Measurements from ENCODE around the gene ANGEL2. TPM values are rescaled to one million over a fixed set of nuclear protein-coding genes. Genes with fewer than 3 reads are reported as not detected.
A peak's percentile ranks its signal among the peaks of the same experiment; 100 is the strongest.

Gene ANGEL2
- total and polyA plus RNA-seq, 7 experiments from 2014 or later, result 22.2 to 96.5 (median 63.4) TPM

DNA sequence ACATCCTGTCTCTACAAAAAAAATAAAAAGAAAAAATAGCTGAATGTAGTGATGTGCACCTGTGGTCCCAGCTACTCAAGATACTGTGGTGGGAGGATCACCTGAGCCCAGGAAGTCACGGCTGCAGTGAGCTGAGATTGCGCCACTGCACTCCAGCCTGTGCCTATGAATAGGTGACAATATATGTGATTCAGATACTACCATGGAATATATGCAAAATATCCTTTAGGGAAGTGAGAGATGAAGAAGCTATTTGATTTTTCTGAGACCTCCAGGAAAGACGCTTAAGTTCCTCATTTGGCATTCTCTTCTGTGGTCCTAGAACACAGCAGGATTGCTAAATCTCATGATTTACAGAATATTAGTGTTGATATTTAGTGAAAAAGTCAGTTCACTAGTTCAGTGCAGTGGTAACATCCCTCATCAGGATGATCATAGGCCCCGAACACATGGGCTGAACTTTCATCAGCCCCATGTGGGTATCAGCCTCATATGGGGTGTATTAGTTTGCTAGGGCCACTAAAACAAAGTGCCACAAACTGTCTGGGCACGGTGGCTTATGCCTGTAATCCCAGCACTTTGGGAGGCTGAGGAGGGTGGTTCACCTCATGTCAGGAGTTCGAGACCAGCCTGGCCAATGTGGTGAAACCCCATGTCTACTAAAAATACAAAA is 71.3 kb downstream of the ANGEL2 start:
- POLR2A ChIA-PET, result no interaction called here
- peaks cover 0 to 18% (median 12%) of the 10 kb centered on the region in 11 donors for H3K9me3 Mint-ChIP-seq

DNA sequence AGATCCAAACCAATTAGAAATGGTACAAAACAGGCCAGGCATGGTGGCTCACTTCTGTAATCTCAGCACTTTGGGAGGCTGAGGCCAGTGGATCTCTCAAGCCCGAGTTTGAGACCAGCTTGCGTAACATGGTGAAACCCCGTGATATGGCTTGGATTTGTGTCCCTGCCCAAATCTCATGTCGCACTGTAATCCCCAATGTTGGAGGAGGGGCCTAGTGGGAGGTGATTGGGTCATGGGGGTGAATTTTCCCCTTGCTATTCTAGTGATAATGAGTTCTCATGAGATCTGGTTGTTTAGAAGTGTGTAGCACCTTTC is 72.3 kb downstream of the ANGEL2 start:
- H3K4me1 Mint-ChIP-seq, result no peaks in the 10 kb centered on the region
- no peaks in the 10 kb centered on the region for H3K27me3 ChIP-seq (ENCODE audit: control insufficient read depth in 2 of 2, insufficient read depth in 2 of 2, low read length in 2 of 2)
- POLR2A ChIA-PET, result no interaction called here
- CTCF ChIA-PET, result no interaction called here
- no peak for DNase-seq
- no peaks in the 10 kb centered on the region for H3K4me1 ChIP-seq (ENCODE audit: control insufficient read depth in 2 of 2, insufficient read depth in 2 of 2, low read length in 2 of 2)
- no peak overlapping the region for H3K27ac Mint-ChIP-seq
- peaks cover 0 to 18% (median 9%) of the 10 kb centered on the region in 11 donors for H3K9me3 Mint-ChIP-seq
- H3K27ac ChIP-seq (ENCODE audit: low read depth, low read length), result no peak overlapping the region
- no peak overlapping the region for H3K4me3 ChIP-seq (ENCODE audit: low read length)
- H3K36me3 ChIP-seq (ENCODE audit: control insufficient read depth in 2 of 3, insufficient read depth in 3 of 3, low read length in 3 of 3), result no peaks in the 10 kb centered on the region
- peaks cover 0 to 11% (median 0%) of the 10 kb centered on the region in 5 donors for H3K36me3 Mint-ChIP-seq
- no peaks in the 10 kb centered on the region for H3K9me3 ChIP-seq (ENCODE audit: control insufficient read depth in 2 of 3, low read length in 3 of 3)
- H3K4me3 Mint-ChIP-seq, result no peak overlapping the region
- ATAC-seq, result no peak
- peaks cover 5 to 24% (median 10%) of the 10 kb centered on the region in 5 donors for H3K27me3 Mint-ChIP-seq
- intact Hi-C loops (cut with micrococcal nuclease), result no loop called here

More for the DNA sequence above, 71.3 kb downstream of the ANGEL2 start:
- Histone ChIP-seq H3K9me3 (ENCODE audit: control insufficient read depth in 2 of 3, low read length in 3 of 3) (no peaks in the 10 kb centered on the region), H3K27me3 (ENCODE audit: control insufficient read depth in 2 of 2, insufficient read depth in 2 of 2, low read length in 2 of 2) (no peaks in the 10 kb centered on the region), H3K4me3 (ENCODE audit: low read length) (no peak overlapping the region), H3K27ac (ENCODE audit: low read depth, low read length) (no peak overlapping the region), H3K4me1 (ENCODE audit: control insufficient read depth in 2 of 2, insufficient read depth in 2 of 2, low read length in 2 of 2) (no peaks in the 10 kb centered on the region), H3K36me3 (ENCODE audit: control insufficient read depth in 2 of 3, insufficient read depth in 3 of 3, low read length in 3 of 3) (no peaks in the 10 kb centered on the region)
- CTCF ChIA-PET, result no interaction called here
- intact Hi-C loops (cut with micrococcal nuclease), result no loop called here
- Mint-ChIP-seq H3K4me1 (peaks cover 0 to 3% (median 0%) of the 10 kb centered on the region in 7 donors), H3K4me3 (no peak overlapping the region), H3K27ac (no peak overlapping the region), H3K36me3 (peaks cover 0 to 11% (median 0%) of the 10 kb centered on the region in 5 donors), H3K27me3 (peaks cover 8 to 34% (median 20%) of the 10 kb centered on the region in 5 donors)
- peak; percentile 12 for ATAC-seq
- DNase-seq, result no peak

DNA sequence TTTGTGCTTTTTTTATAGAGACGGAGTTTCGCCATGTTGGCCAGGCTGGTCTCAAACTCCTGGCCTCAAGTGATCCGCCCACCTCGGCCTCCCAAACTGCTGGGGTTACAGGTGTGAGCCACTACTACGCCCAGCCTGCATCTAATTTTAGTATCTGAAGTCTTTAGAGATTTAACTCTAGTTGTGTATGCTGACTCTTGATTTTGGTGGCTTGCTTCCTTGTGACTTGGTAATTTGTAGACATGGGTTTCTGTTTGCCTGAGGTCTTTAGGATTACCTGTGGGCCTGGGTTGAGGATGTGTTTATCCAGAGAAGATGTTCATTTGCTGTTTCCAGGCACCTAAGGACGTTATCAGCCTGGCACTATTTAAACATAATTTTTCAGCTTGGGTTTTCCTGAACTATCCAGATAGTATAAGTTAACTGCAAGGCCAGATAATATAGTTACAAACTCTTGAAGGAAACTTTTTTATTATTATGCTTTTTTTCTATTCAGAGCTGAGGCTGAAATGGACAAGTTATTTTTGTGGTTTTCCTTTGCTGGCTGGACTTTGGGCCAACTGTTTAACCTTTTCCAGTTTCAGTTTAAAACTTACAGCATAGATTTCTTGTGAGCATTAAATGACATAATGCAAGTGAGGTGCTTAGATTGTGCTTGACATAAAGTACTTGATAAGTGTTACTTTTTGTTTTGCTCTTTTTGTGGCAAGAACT is 72.8 kb downstream of the ANGEL2 start:
- intact Hi-C loops (cut with micrococcal nuclease), result no loop called here
- Histone ChIP-seq H3K9me3 (ENCODE audit: control insufficient read depth in 2 of 3, low read length in 3 of 3) (no peaks in the 10 kb centered on the region), H3K36me3 (ENCODE audit: control insufficient read depth in 2 of 3, insufficient read depth in 3 of 3, low read length in 3 of 3) (no peaks in the 10 kb centered on the region), H3K27me3 (ENCODE audit: control insufficient read depth in 2 of 2, insufficient read depth in 2 of 2, low read length in 2 of 2) (no peaks in the 10 kb centered on the region), H3K27ac (ENCODE audit: low read depth, low read length) (no peak overlapping the region), H3K4me1 (ENCODE audit: control insufficient read depth in 2 of 2, insufficient read depth in 2 of 2, low read length in 2 of 2) (no peaks in the 10 kb centered on the region), H3K4me3 (ENCODE audit: low read length) (no peak overlapping the region)
- H3K4me1 Mint-ChIP-seq, result peaks cover 0 to 2% (median 0%) of the 10 kb centered on the region in 7 donors
- DNase-seq (no peak), ATAC-seq (no peak)
- H3K27ac Mint-ChIP-seq, result no peak overlapping the region
- CTCF ChIA-PET, result no interaction called here
- H3K4me3 Mint-ChIP-seq, result no peak overlapping the region
- H3K27me3 Mint-ChIP-seq, result peaks cover 5 to 21% (median 7%) of the 10 kb centered on the region in 5 donors
- H3K36me3 Mint-ChIP-seq, result peaks cover 0 to 11% (median 0%) of the 10 kb centered on the region in 5 donors
- H3K9me3 Mint-ChIP-seq, result peaks cover 0 to 18% (median 8%) of the 10 kb centered on the region in 11 donors
- POLR2A ChIA-PET, result no interaction called here

Other genes starting within 250 kb of the ANGEL2 start
- 10 to 100 TPM; 22.3 to 42.3 (median 37.7) TPM for gene NSL1, start 224.1 kb downstream of the ANGEL2 start, total RNA-seq
- 10 to 100 TPM; 77.4 to 79.3 TPM for gene NSL1, start 224.1 kb downstream of the ANGEL2 start, polyA plus RNA-seq
- gene TATDN3, start 224.0 kb downstream of the ANGEL2 start, total RNA-seq, result 10 to 100 TPM; 10.0 to 17.7 (median 13.9) TPM
- 10 to 100 TPM; 16.5 to 19.2 TPM for gene TATDN3, start 224.0 kb downstream of the ANGEL2 start, polyA plus RNA-seq
- gene SPATA45, start 168.2 kb downstream of the ANGEL2 start, total RNA-seq, result not detected
- not detected for gene SPATA45, start 168.2 kb downstream of the ANGEL2 start, polyA plus RNA-seq
- 10 to 100 TPM in 2 of 5 experiments, 1 to 10 TPM in 3; 7.4 to 12.2 (median 8.2) TPM for gene FLVCR1, start 157.6 kb downstream of the ANGEL2 start, total RNA-seq
- gene FLVCR1, start 157.6 kb downstream of the ANGEL2 start, polyA plus RNA-seq, result 1 to 10 TPM; 2.3 to 2.6 TPM
- 1 to 10 TPM in 1 of 5 experiments, under 1 TPM in 1, not detected in 3; 0.73 to 1.1 TPM for gene VASH2, start 65.3 kb downstream of the ANGEL2 start, total RNA-seq
- gene VASH2, start 65.3 kb downstream of the ANGEL2 start, polyA plus RNA-seq, result not detected
- gene RPS6KC1, start 35.4 kb upstream of the ANGEL2 start, total RNA-seq, result 10 to 100 TPM in 4 of 5 experiments, 1 to 10 TPM in 1; 9.1 to 18.9 (median 14.3) TPM
- 1 to 10 TPM; 5.4 to 9.3 TPM for gene RPS6KC1, start 35.4 kb upstream of the ANGEL2 start, polyA plus RNA-seq

All from naive thymus-derived CD4-positive, alpha-beta T cell (primary cell).